ENCODE results near the gene C19orf38.

- TF ChIP-seq EZH2 (IDR thresholded peaks at IDR 0.05; ENCODE audit: borderline replicate concordance, low read length) = no peak
- TF ChIP-seq CTCF (conservative IDR thresholded peaks at IDR 0.05 in 1 of 2, IDR thresholded peaks at IDR 0.05 in 1 of 2; ENCODE audit: extremely low read depth in 1 of 2, insufficient read depth in 1 of 2, low read depth in 1 of 2, low read length in 2 of 2) = no peak
Observed at GRCh38 chr19:10918359-10918758, 70.1 kb downstream of the C19orf38 start.

All from mammary epithelial cell (primary cell).